ENCODE data around the gene PRSS33. TPM values are rescaled to one million over a fixed set of nuclear protein-coding genes. Genes with fewer than 3 reads are reported as not detected.

PRSS33 gene
- polyA plus RNA-seq, 2 of the 4 experiments (the other 2 are of a cell fraction) = 0.04 TPM; not detected in 1

DNA sequence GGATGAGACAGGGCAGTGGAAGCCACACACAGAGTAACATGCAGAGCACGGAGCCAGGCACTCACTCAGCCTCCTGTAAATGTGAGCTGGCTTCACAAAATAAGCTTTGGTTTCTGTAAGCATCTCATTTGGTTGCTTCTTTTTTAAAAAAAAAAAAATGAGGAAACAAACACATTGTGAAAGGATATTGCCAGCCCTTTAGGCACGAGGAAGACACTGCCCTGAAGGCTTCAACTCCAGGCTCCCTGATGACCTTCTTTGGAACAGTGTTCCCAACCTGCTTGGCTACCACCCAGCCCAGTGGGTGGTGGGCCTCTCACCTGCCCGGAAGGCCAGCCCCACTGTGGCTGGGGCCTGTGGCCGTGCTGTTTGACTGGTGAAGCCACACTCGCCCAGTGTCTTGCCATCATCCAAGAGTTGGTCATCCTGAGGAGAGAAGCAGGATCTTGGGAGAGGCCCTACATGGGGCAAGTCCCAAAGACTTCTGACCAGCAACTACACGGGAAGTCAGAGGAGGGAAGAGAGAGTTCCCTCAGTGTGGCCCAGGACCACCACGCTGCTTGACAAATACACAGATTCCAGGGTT lies 12.1 kb downstream of the PRSS33 start:
- ChIA-PET CTCF (interaction anchor here (1.2 to 5.9 kb wide), 5 partner anchors 11 to 93 kb away, joined by 3 to 28 read pairs (median 9); no protein-coding TSS in a partner anchor), POLR2A (no interaction called here)
- no peaks in the 10 kb centered on the region for H3K9me3 ChIP-seq
- no peak for ATAC-seq
- peaks cover 35% of the 10 kb centered on the region for H3K4me1 ChIP-seq
- no peak overlapping the region; the same call in 2 of the 3 replicates for H3K4me3 ChIP-seq
- TF ChIP-seq KDM1A (IDR thresholded peaks at IDR 0.05; ENCODE audit: low read depth) = no peak
- TF ChIP-seq, protein P1, sequence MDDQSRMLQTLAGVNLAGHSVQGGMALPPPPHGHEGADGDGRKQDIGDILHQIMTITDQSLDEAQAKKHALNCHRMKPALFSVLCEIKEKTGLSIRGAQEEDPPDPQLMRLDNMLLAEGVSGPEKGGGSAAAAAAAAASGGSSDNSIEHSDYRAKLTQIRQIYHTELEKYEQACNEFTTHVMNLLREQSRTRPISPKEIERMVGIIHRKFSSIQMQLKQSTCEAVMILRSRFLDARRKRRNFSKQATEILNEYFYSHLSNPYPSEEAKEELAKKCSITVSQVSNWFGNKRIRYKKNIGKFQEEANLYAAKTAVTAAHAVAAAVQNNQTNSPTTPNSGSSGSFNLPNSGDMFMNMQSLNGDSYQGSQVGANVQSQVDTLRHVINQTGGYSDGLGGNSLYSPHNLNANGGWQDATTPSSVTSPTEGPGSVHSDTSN (IDR thresholded peaks at IDR 0.05) = no peak
- no peak for TF ChIP-seq ZFP36 (IDR thresholded peaks at IDR 0.05; ENCODE audit: borderline replicate concordance, partially characterized antibody)
- no peak for TF ChIP-seq HEYL (CRISPR knock-in tag; IDR thresholded peaks at IDR 0.05)
- TF ChIP-seq EHMT2 (IDR thresholded peaks at IDR 0.05; ENCODE audit: low read depth) = no peak
- TF ChIP-seq BHLHE40 (IDR thresholded peaks at IDR 0.05; ENCODE audit: low read depth, low read length) = no peak
- TF ChIP-seq, protein P2, sequence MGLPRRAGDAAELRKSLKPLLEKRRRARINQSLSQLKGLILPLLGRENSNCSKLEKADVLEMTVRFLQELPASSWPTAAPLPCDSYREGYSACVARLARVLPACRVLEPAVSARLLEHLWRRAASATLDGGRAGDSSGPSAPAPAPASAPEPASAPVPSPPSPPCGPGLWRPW (IDR thresholded peaks at IDR 0.05) = no peak
- TF ChIP-seq, protein P3, sequence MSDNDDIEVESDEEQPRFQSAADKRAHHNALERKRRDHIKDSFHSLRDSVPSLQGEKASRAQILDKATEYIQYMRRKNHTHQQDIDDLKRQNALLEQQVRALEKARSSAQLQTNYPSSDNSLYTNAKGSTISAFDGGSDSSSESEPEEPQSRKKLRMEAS (IDR thresholded peaks at IDR 0.05) = no peak
- no peak for TF ChIP-seq ZSCAN20 (CRISPR knock-in tag; IDR thresholded peaks at IDR 0.05)
- TF ChIP-seq ZC3H11A (IDR thresholded peaks at IDR 0.05) = no peak
- TF ChIP-seq, protein P4, sequence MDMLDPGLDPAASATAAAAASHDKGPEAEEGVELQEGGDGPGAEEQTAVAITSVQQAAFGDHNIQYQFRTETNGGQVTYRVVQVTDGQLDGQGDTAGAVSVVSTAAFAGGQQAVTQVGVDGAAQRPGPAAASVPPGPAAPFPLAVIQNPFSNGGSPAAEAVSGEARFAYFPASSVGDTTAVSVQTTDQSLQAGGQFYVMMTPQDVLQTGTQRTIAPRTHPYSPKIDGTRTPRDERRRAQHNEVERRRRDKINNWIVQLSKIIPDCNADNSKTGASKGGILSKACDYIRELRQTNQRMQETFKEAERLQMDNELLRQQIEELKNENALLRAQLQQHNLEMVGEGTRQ (IDR thresholded peaks at IDR 0.05) = no peak
- TF ChIP-seq CBX8 (IDR thresholded peaks at IDR 0.05) = no peak
- no peak for TF ChIP-seq EHF (CRISPR knock-in tag; IDR thresholded peaks at IDR 0.05)
- TF ChIP-seq, protein P5, sequence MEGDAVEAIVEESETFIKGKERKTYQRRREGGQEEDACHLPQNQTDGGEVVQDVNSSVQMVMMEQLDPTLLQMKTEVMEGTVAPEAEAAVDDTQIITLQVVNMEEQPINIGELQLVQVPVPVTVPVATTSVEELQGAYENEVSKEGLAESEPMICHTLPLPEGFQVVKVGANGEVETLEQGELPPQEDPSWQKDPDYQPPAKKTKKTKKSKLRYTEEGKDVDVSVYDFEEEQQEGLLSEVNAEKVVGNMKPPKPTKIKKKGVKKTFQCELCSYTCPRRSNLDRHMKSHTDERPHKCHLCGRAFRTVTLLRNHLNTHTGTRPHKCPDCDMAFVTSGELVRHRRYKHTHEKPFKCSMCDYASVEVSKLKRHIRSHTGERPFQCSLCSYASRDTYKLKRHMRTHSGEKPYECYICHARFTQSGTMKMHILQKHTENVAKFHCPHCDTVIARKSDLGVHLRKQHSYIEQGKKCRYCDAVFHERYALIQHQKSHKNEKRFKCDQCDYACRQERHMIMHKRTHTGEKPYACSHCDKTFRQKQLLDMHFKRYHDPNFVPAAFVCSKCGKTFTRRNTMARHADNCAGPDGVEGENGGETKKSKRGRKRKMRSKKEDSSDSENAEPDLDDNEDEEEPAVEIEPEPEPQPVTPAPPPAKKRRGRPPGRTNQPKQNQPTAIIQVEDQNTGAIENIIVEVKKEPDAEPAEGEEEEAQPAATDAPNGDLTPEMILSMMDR (IDR thresholded peaks at IDR 0.05) = no peak
- no peak for TF ChIP-seq KDM5A (IDR thresholded peaks at IDR 0.05)
- no peak for FAIRE-seq
- WGBS (ENCODE audit: missing lambda C conversion rate) = 81% methylated on average over 7 of the region's 7 CpGs
- H3K27ac ChIP-seq = peak overlapping the region in 1 of 2 experiments; percentile 100; a peak in 2 of 6 replicates
- no peak for DNase-seq (ENCODE audit: low read depth in 1 of 2, low spot score in 1 of 2)
- peak overlapping the region; percentile 95 for H3K4me2 ChIP-seq

DNA sequence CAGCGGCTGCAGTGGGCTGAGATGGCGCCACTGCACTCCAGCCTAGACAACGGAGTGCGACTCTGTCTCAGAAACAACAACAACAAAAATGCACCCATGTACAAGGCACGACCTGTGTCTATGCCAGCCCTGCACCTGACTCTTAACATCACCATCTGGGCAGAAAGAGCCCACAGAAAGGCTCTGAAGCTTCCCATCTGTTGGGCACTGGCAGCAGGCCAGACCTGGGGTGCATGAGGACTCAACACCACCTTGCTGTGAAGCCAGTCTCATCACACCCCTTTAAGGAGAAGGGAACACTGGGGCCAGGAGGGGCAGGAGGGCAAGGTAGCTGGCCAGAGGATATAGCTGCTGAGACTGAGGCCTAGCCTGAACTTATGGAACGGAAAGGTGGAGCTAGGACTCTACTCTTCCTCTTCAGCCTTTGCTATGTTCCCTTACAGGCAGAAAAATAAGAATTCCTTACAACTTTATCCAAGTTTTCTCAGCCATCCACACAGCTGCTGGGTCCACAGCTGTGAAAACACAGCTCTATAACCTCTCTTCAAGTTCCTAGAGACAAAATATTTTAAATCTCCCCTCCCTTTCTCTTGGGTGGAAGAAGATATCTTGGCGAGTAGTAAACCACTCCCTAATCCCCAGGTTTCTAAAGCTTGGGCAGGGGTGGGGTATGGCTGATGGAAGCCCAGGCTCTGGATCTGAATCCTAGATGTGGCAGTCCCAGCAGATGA lies 13.0 kb downstream of the PRSS33 start:
- Histone ChIP-seq H3K4me3 (no peak overlapping the region), H3K4me1 (peaks cover 44% of the 10 kb centered on the region), H3K9me3 (no peaks in the 10 kb centered on the region), H3K27ac (0 out of 6 replicates have a peak overlapping the region, but pooled peaks of 1 of the 2 experiments have one; percentile 17), H3K4me2 (no peak overlapping the region)
- FAIRE-seq (no peak), ATAC-seq (no peak), DNase-seq (ENCODE audit: low read depth in 1 of 2, low spot score in 1 of 2) (no peak)
- 75% methylated on average over 7 of the region's 7 CpGs for WGBS (ENCODE audit: missing lambda C conversion rate)
- no peak for TF ChIP-seq MAZ (IDR thresholded peaks at IDR 0.05; ENCODE audit: borderline replicate concordance, low read depth, low read length)
- POLR2A ChIA-PET = interaction anchor here (1.0 kb wide), 1 partner anchor 47 kb away, joined by 3 read pairs; no protein-coding TSS in a partner anchor
- CTCF ChIA-PET = interaction anchor here (0.9 to 5.9 kb wide), 8 partner anchors 9 to 152 kb away, joined by 3 to 28 read pairs (median 6); no protein-coding TSS in a partner anchor
